ENCODE measurements around the gene FOXP1.
"Not testable (repeated sequence)": the region's sequence is repeated elsewhere in the genome, so short reads cannot be mapped to it uniquely, and the experiment has no call there.

FOXP1 gene

GRCh38 chr3:71028184-71028583 is 555.3 kb downstream of the FOXP1 start:
- Histone ChIP-seq H3K9me3 (ENCODE audit: control insufficient read depth in 1 of 2, low read length in 2 of 2) (no peaks in the 10 kb centered on the region), H3K9ac (ENCODE audit: low read depth in 1 of 2, low read length in 2 of 2) (no peak overlapping the region), H3K27ac (ENCODE audit: low read depth, low read length) (no peak overlapping the region), H3K27me3 (ENCODE audit: control insufficient read depth in 1 of 2, insufficient read depth in 2 of 2, low read length in 2 of 2) (no peaks in the 10 kb centered on the region), H3K4me1 (ENCODE audit: control insufficient read depth in 1 of 2, insufficient read depth in 2 of 2, low read length in 2 of 2) (peaks cover 10 to 24% of the 10 kb centered on the region in 2 donors), H3K4me3 (ENCODE audit: low read depth in 1 of 2, low read length in 2 of 2) (no peak overlapping the region), H3K36me3 (ENCODE audit: control insufficient read depth in 1 of 2, insufficient read depth in 2 of 2, low read length in 2 of 2) (peaks cover 3 to 10% of the 10 kb centered on the region in 2 donors)

DNA sequence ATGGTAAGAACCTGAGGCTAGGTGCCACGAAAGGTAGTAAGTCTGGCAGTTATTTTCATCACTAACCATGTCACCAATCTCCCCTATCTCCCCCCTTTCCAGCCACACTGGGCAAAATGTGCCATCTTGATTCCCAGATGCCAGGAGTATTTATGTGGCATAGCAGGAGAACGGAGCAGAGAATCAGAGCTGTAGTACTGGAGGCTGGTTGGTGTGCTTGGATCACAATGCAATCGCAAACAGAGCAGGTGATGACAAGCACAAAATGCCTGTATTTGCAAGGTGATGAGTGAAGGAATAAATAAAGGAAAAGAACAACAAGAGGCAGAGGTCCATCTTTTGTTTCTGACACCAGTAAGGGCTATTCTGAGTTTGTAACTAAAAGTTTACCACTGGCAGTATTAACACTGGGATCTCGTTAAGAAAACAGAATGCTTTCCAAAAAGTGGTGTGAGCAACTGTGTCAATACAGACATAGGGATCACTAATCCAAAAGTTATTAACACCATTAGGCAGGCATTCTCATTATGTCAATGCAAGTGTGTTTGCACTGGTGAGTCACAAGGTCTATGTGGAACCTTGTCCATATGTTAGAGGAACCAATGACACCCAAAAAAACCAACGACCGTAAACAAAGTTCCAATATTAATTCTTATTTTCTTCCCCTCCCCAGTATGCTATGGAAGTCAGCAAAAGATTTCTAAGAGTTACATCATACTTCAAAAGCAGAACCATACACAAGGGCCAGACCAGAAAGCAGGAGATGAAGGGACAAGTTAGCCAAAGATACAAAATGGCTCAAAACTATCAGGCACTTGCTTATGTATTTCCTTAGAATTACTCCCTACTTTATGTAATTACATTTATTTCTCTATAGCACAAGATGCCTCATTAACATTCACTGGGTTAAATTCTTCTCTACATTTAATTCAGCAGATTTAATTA is 556.6 kb downstream of the FOXP1 start:
- H3K4me3 ChIP-seq (ENCODE audit: low read depth in 1 of 2, low read length in 2 of 2) = no peak overlapping the region
- no peaks in the 10 kb centered on the region for H3K9me3 ChIP-seq (ENCODE audit: control insufficient read depth in 1 of 2, low read length in 2 of 2)
- H3K4me1 ChIP-seq (ENCODE audit: control insufficient read depth in 1 of 2, insufficient read depth in 2 of 2, low read length in 2 of 2) = peaks cover 9 to 18% of the 10 kb centered on the region in 2 donors
- H3K27me3 ChIP-seq (ENCODE audit: control insufficient read depth in 1 of 2, insufficient read depth in 2 of 2, low read length in 2 of 2) = no peaks in the 10 kb centered on the region
- H3K36me3 ChIP-seq (ENCODE audit: control insufficient read depth in 1 of 2, insufficient read depth in 2 of 2, low read length in 2 of 2) = peaks cover under 1 to 10% of the 10 kb centered on the region in 2 donors
- no peak overlapping the region for H3K27ac ChIP-seq (ENCODE audit: low read depth, low read length)
- H3K9ac ChIP-seq (ENCODE audit: low read depth in 1 of 2, low read length in 2 of 2) = no peak overlapping the region

GRCh38 chr3:71025516-71025915 is 558.0 kb downstream of the FOXP1 start:
- H3K27ac ChIP-seq (ENCODE audit: low read depth, low read length) = no peak overlapping the region
- peaks cover 5 to 14% of the 10 kb centered on the region in 2 donors for H3K4me1 ChIP-seq (ENCODE audit: control insufficient read depth in 1 of 2, insufficient read depth in 2 of 2, low read length in 2 of 2)

DNA sequence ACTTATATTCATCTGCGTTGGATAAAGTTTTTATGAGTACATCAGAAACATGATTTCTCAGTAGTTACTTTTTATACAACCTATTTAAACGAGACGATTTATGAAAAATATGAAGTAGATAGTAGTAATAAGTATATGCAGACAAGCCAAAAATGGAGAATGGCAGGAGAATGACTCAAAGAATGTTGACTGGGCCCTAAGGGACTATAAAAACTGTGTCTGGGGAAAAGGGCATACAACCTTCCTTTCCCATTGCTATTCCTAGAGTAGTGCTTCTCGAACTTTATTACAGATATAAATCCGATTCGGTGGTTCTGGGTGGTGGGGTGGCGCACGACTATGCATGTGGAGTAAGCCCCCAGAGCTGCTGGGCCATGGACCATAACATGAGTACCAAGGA is 558.5 kb downstream of the FOXP1 start:
- Histone ChIP-seq H3K9ac (ENCODE audit: low read depth in 1 of 2, low read length in 2 of 2) (no peak overlapping the region), H3K36me3 (ENCODE audit: control insufficient read depth in 1 of 2, insufficient read depth in 2 of 2, low read length in 2 of 2) (peaks cover 0 to 10% of the 10 kb centered on the region in 2 donors), H3K9me3 (ENCODE audit: control insufficient read depth in 1 of 2, low read length in 2 of 2) (no peaks in the 10 kb centered on the region), H3K4me1 (ENCODE audit: control insufficient read depth in 1 of 2, insufficient read depth in 2 of 2, low read length in 2 of 2) (peaks cover 5 to 14% of the 10 kb centered on the region in 2 donors), H3K27ac (ENCODE audit: low read depth, low read length) (no peak overlapping the region), H3K4me3 (ENCODE audit: low read depth in 1 of 2, low read length in 2 of 2) (no peak overlapping the region), H3K27me3 (ENCODE audit: control insufficient read depth in 1 of 2, insufficient read depth in 2 of 2, low read length in 2 of 2) (no peaks in the 10 kb centered on the region)

More at GRCh38 chr3:71025516-71025915, 558.0 kb downstream of the FOXP1 start:
- H3K9ac ChIP-seq (ENCODE audit: low read depth in 1 of 2, low read length in 2 of 2) = no peak overlapping the region
- H3K9me3 ChIP-seq (ENCODE audit: control insufficient read depth in 1 of 2, low read length in 2 of 2) = no peaks in the 10 kb centered on the region
- H3K36me3 ChIP-seq (ENCODE audit: control insufficient read depth in 1 of 2, insufficient read depth in 2 of 2, low read length in 2 of 2) = peaks cover 0 to 10% of the 10 kb centered on the region in 2 donors
- H3K27me3 ChIP-seq (ENCODE audit: control insufficient read depth in 1 of 2, insufficient read depth in 2 of 2, low read length in 2 of 2) = no peaks in the 10 kb centered on the region
- H3K4me3 ChIP-seq (ENCODE audit: low read depth in 1 of 2, low read length in 2 of 2) = no peak overlapping the region

DNA sequence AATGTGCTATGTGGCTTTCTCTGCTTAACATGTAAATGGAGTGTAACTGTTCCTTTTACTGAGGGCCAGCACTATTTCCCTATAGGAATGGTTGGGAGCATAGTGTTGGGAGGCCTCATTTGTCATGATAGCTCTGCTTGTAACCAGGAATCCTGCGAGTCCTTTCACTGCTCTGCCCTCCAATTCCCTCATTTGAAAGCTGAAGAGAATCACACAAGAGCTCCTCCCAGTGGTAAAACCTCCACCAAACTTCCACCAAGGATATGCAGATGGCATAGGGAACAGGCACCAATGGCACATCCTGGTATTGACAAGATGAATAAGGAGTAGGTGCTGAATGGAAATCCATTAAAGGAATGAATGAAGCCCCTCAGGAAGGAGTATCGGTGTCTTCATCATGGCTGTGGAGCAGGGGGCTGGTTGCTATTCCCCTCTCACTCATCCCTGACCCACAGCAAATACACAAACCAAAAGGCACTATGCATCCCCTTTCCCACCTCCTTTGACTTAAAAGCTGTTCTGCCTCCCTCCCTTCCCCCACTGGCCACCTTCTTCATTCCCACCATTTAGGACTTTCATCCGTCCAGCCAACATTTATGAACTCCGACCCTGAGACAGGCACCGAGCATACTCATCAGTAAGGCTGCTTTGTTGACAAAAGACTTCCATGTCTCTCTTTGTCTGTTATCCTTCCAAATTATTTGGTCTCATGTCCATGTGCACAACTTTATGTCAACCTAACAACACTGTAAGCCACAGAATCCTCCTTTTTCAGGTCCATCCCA is 560.8 kb downstream of the FOXP1 start:
- H3K27ac ChIP-seq (ENCODE audit: low read depth, low read length) = no peak overlapping the region
- H3K36me3 ChIP-seq (ENCODE audit: control insufficient read depth in 1 of 2, insufficient read depth in 2 of 2, low read length in 2 of 2) = peaks cover 0 to 3% of the 10 kb centered on the region in 2 donors
- no peaks in the 10 kb centered on the region for H3K9me3 ChIP-seq (ENCODE audit: control insufficient read depth in 1 of 2, low read length in 2 of 2)
- H3K4me3 ChIP-seq (ENCODE audit: low read depth in 1 of 2, low read length in 2 of 2) = no peak overlapping the region
- no peak overlapping the region for H3K9ac ChIP-seq (ENCODE audit: low read depth in 1 of 2, low read length in 2 of 2)
- H3K4me1 ChIP-seq (ENCODE audit: control insufficient read depth in 1 of 2, insufficient read depth in 2 of 2, low read length in 2 of 2) = peaks cover 5 to 14% of the 10 kb centered on the region in 2 donors
- H3K27me3 ChIP-seq (ENCODE audit: control insufficient read depth in 1 of 2, insufficient read depth in 2 of 2, low read length in 2 of 2) = no peaks in the 10 kb centered on the region

- no peak overlapping the region for H3K4me3 ChIP-seq (ENCODE audit: low read depth in 1 of 2, low read length in 2 of 2)
- no peaks in the 10 kb centered on the region for H3K4me1 ChIP-seq (ENCODE audit: control insufficient read depth in 1 of 2, insufficient read depth in 2 of 2, low read length in 2 of 2)
- no peaks in the 10 kb centered on the region for H3K9me3 ChIP-seq (ENCODE audit: control insufficient read depth in 1 of 2, low read length in 2 of 2)
- no peak overlapping the region for H3K9ac ChIP-seq (ENCODE audit: low read depth in 1 of 2, low read length in 2 of 2)
- H3K27ac ChIP-seq (ENCODE audit: low read depth, low read length) = no peak overlapping the region
- H3K36me3 ChIP-seq (ENCODE audit: control insufficient read depth in 1 of 2, insufficient read depth in 2 of 2, low read length in 2 of 2) = peaks cover 6 to 16% of the 10 kb centered on the region in 2 donors
- no peaks in the 10 kb centered on the region for H3K27me3 ChIP-seq (ENCODE audit: control insufficient read depth in 1 of 2, insufficient read depth in 2 of 2, low read length in 2 of 2)
These were observed 564.7 kb downstream of the FOXP1 start for GRCh38 chr3:71018799-71019198.

GRCh38 chr3:71016178-71016845 is 567.2 kb downstream of the FOXP1 start:
- H3K4me3 ChIP-seq (ENCODE audit: low read depth in 1 of 2, low read length in 2 of 2) = no peak overlapping the region
- no peaks in the 10 kb centered on the region for H3K27me3 ChIP-seq (ENCODE audit: control insufficient read depth in 1 of 2, insufficient read depth in 2 of 2, low read length in 2 of 2)
- H3K9me3 ChIP-seq (ENCODE audit: control insufficient read depth in 1 of 2, low read length in 2 of 2) = no peaks in the 10 kb centered on the region
- H3K4me1 ChIP-seq (ENCODE audit: control insufficient read depth in 1 of 2, insufficient read depth in 2 of 2, low read length in 2 of 2) = peaks cover 0 to 5% of the 10 kb centered on the region in 2 donors
- H3K36me3 ChIP-seq (ENCODE audit: control insufficient read depth in 1 of 2, insufficient read depth in 2 of 2, low read length in 2 of 2) = peaks cover 6 to 16% of the 10 kb centered on the region in 2 donors
- no peak overlapping the region for H3K9ac ChIP-seq (ENCODE audit: low read depth in 1 of 2, low read length in 2 of 2)
- no peak overlapping the region for H3K27ac ChIP-seq (ENCODE audit: low read depth, low read length)

DNA sequence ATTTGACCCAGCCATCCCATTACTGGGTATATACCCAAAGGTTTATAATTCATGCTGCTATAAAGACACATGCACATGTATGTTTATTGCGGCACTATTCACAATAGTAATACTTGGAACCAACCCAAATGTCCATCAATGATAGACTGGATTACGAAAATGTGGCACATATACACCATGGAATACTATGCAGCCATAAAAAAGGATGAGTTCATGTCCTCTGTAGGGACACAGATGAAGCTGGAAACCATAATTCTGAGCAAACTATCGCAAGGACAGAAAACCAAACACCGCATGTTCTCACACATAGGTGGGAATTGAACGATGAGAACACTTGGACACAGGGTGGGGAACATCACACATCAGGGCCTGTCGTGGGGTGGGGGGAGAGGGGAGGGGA is 568.9 kb downstream of the FOXP1 start:
- H3K9ac ChIP-seq (ENCODE audit: low read depth in 1 of 2, low read length in 2 of 2); H3K4me1 ChIP-seq (ENCODE audit: control insufficient read depth in 1 of 2, insufficient read depth in 2 of 2, low read length in 2 of 2); H3K9me3 ChIP-seq (ENCODE audit: control insufficient read depth in 1 of 2, low read length in 2 of 2); H3K4me3 ChIP-seq (ENCODE audit: low read depth in 1 of 2, low read length in 2 of 2); H3K27me3 ChIP-seq (ENCODE audit: control insufficient read depth in 1 of 2, insufficient read depth in 2 of 2, low read length in 2 of 2); H3K27ac ChIP-seq (ENCODE audit: low read depth, low read length): not testable (repeated sequence)
- H3K36me3 ChIP-seq (ENCODE audit: control insufficient read depth in 1 of 2, insufficient read depth in 2 of 2, low read length in 2 of 2) = peaks cover 6 to 16% of the 10 kb centered on the region in 2 donors

- H3K9ac ChIP-seq (ENCODE audit: low read depth in 1 of 2, low read length in 2 of 2) = no peak overlapping the region
- H3K9me3 ChIP-seq (ENCODE audit: control insufficient read depth in 1 of 2, low read length in 2 of 2) = no peaks in the 10 kb centered on the region
- H3K4me3 ChIP-seq (ENCODE audit: low read depth in 1 of 2, low read length in 2 of 2) = no peak overlapping the region
- H3K36me3 ChIP-seq (ENCODE audit: control insufficient read depth in 1 of 2, insufficient read depth in 2 of 2, low read length in 2 of 2) = peaks cover 6 to 12% of the 10 kb centered on the region in 2 donors
- H3K27me3 ChIP-seq (ENCODE audit: control insufficient read depth in 1 of 2, insufficient read depth in 2 of 2, low read length in 2 of 2) = no peaks in the 10 kb centered on the region
- H3K27ac ChIP-seq (ENCODE audit: low read depth, low read length) = no peak overlapping the region
- H3K4me1 ChIP-seq (ENCODE audit: control insufficient read depth in 1 of 2, insufficient read depth in 2 of 2, low read length in 2 of 2) = peaks cover 5 to 15% of the 10 kb centered on the region in 2 donors
These were observed 570.6 kb downstream of the FOXP1 start for GRCh38 chr3:71012971-71013370.

Measured in duodenal mucosa (tissue), 2 donors.